Osteoblast (primary cell): Measurements from ENCODE around the gene MAPKAPK2. TPM values are rescaled to one million over a fixed set of nuclear protein-coding genes. Genes with fewer than 3 reads are reported as not detected.
A peak's percentile ranks its signal among the peaks of the same experiment; 100 is the strongest.

Experiments
- DNase-seq: peaks from one replicate; pipeline ENCODE4 v3.0.0; 2011; ENCODE audit warnings: low spot score, mixed read lengths; ENCODE audit not compliant: insufficient read length; ENCODE audit errors: missing footprints
- H2AFZ ChIP-seq: 2 replicates; pipeline ENCODE4 v1.6.0; 2011; ENCODE audit warnings: mild to moderate bottlenecking, low read length
- H3K27ac ChIP-seq: 2 replicates; pipeline ENCODE4 v1.5.1; 2011; ENCODE audit warnings: mild to moderate bottlenecking, low read depth, low read length, moderate library complexity
- H3K27me3 ChIP-seq: 2 replicates; pipeline ENCODE4 v1.6.0; 2012; ENCODE audit warnings: mild to moderate bottlenecking, control low read depth, inconsistent platforms, low read length, moderate library complexity; ENCODE audit not compliant: insufficient read depth
- H3K36me3 ChIP-seq: 2 replicates; pipeline ENCODE4 v1.5.1; 2011; ENCODE audit warnings: mild to moderate bottlenecking, low read length, control low read depth, moderate library complexity; ENCODE audit not compliant: insufficient read depth
- H3K4me1 ChIP-seq: 2 replicates; pipeline ENCODE4 v1.5.1; 2011; ENCODE audit warnings: mild to moderate bottlenecking, low read length, control low read depth, moderate library complexity; ENCODE audit not compliant: insufficient read depth
- H3K4me2 ChIP-seq: 2 replicates; pipeline ENCODE4 v1.6.0; 2011; ENCODE audit warnings: mild to moderate bottlenecking, low read length; ENCODE audit not compliant: insufficient read depth
- H3K4me3 ChIP-seq: fragments of 200-600 bp; sonication (generic); 3 replicates; pipeline ENCODE4 v1.5.1; 2012; ENCODE audit warnings: mild to moderate bottlenecking, low read length, inconsistent platforms; ENCODE audit not compliant: insufficient read depth
- H3K79me2 ChIP-seq: 2 replicates; pipeline ENCODE4 v1.6.0; 2012; ENCODE audit warnings: mild to moderate bottlenecking, low read length, control low read depth, inconsistent platforms; ENCODE audit not compliant: insufficient read depth
- H3K9me3 ChIP-seq: 2 replicates; pipeline ENCODE4 v1.5.1; 2011; ENCODE audit warnings: low read depth, low read length, control low read depth
- H4K20me1 ChIP-seq: 2 replicates; pipeline ENCODE4 v1.6.0; 2012; ENCODE audit warnings: mild to moderate bottlenecking, low read length, control low read depth; ENCODE audit not compliant: insufficient read depth
- total RNA-seq: library from RNA; depleted of rRNA; stranded (reverse); fragments of >200 nt; gene quantifications from 2 replicates; pipeline ENCODE4 v1.2.3, GENCODE V29; 2012
- TF ChIP-seq, protein P1 (sequence below): IDR thresholded peaks from 2 replicates; pipeline ENCODE4 v1.5.1; 2011; ENCODE audit warnings: mild to moderate bottlenecking, low read depth, low read length, moderate library complexity; ENCODE audit errors: extremely low read depth

Gene MAPKAPK2
- total RNA-seq, 1 donor = 38.0 TPM

DNA sequence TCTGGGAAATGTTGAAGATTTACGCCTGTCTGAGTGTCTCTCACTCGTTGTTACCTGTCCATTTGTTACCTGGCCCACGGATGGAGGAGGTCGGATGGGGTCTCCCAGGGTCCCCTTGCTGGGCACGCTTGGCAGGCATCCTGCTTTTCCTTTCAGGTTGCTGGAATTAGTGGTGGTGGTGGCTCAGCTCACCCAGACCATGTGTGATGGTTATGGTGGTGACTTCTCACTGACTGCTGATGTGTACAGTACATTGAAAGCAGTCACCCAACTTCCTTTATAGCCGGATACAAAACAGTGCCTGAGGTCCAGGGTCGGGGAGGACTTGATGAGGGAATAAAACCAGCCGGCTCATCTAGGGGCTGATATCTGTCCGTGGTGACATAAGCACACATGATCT, 19.5 kb downstream of the MAPKAPK2 start:
- H3K9me3 ChIP-seq = no peaks in the 10 kb centered on the region
- H2AFZ ChIP-seq = no peak overlapping the region
- H3K79me2 ChIP-seq = peaks cover 99% of the 10 kb centered on the region
- no peaks in the 10 kb centered on the region for H3K36me3 ChIP-seq
- no peak for DNase-seq
- H3K27ac ChIP-seq = peak overlapping the region; percentile 96
- H3K4me1 ChIP-seq = peaks cover 56% of the 10 kb centered on the region
- no peak overlapping the region for H3K4me3 ChIP-seq
- no peaks in the 10 kb centered on the region for H3K27me3 ChIP-seq
- H3K4me2 ChIP-seq = no peak overlapping the region
- TF ChIP-seq, protein P1, sequence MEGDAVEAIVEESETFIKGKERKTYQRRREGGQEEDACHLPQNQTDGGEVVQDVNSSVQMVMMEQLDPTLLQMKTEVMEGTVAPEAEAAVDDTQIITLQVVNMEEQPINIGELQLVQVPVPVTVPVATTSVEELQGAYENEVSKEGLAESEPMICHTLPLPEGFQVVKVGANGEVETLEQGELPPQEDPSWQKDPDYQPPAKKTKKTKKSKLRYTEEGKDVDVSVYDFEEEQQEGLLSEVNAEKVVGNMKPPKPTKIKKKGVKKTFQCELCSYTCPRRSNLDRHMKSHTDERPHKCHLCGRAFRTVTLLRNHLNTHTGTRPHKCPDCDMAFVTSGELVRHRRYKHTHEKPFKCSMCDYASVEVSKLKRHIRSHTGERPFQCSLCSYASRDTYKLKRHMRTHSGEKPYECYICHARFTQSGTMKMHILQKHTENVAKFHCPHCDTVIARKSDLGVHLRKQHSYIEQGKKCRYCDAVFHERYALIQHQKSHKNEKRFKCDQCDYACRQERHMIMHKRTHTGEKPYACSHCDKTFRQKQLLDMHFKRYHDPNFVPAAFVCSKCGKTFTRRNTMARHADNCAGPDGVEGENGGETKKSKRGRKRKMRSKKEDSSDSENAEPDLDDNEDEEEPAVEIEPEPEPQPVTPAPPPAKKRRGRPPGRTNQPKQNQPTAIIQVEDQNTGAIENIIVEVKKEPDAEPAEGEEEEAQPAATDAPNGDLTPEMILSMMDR = no peak
- peaks cover 85% of the 10 kb centered on the region for H4K20me1 ChIP-seq

DNA sequence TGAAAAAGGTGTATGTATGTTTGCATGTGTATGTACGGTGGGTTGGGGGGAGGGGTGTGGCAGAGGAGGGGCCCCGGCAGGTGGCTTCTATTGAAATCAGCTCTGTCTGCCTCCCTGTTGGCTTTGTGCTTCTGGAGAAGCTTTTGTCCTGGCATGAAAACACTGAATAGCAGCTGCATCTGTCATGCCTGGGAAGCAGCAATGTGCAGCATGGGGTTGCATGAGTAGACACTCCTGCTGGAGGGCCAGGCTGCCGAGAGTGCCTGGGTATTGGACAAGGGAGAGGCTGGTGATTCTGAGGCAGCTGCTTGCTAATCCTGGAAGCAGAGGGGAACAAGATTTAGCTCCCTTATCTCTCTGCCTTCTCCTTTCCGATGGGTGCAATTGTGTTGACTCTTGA, 20.5 kb downstream of the MAPKAPK2 start:
- Histone ChIP-seq H2AFZ (no peak overlapping the region), H3K36me3 (no peaks in the 10 kb centered on the region), H3K4me1 (peaks cover 57% of the 10 kb centered on the region), H3K79me2 (peaks cover 99% of the 10 kb centered on the region), H3K4me2 (peak overlapping the region; percentile 59), H3K4me3 (no peak overlapping the region), H3K9me3 (no peaks in the 10 kb centered on the region), H3K27ac (peak overlapping the region; percentile 96), H3K27me3 (no peaks in the 10 kb centered on the region), H4K20me1 (peaks cover 85% of the 10 kb centered on the region)
- peak; percentile 86 for DNase-seq
- TF ChIP-seq, protein P1 = no peak

DNA sequence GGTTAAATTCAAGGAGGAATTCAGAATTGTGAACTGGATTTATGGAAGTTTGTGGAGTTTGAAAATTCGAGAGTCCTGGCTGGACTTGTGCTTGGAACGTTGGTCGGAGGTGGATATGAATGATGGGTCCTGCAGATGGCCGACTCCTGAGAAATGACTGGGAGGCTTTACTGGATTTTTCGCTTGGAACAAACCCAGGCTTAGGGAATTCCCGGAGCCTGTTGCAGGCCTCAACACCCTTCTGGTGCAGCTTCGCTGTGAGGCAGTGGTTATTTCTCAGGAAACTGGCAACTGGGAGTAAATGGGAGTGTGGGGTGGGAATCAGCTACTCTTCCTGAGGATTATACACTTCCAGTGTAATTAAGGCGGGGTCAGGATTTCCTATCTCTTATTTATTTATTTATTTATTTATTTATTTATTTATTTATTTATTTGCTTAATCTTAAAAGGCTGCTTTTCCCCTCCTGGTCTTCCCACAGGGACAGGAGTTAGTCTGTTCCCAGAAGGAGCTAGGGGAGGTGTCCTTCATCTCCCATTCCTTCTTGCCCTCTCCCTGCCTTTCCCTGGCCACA, 21.1 kb downstream of the MAPKAPK2 start:
- H2AFZ ChIP-seq = no peak overlapping the region
- TF ChIP-seq, protein P1 = no peak
- no peaks in the 10 kb centered on the region for H3K36me3 ChIP-seq
- no peak for DNase-seq
- no peaks in the 10 kb centered on the region for H3K9me3 ChIP-seq
- peaks cover 99% of the 10 kb centered on the region for H3K79me2 ChIP-seq
- H4K20me1 ChIP-seq = peaks cover 84% of the 10 kb centered on the region
- H3K4me1 ChIP-seq = peaks cover 60% of the 10 kb centered on the region
- H3K27me3 ChIP-seq = no peaks in the 10 kb centered on the region
- peak overlapping the region; percentile 70 for H3K4me2 ChIP-seq
- H3K4me3 ChIP-seq = peak overlapping the region; percentile 38
- H3K27ac ChIP-seq = peak overlapping the region; percentile 96

DNA sequence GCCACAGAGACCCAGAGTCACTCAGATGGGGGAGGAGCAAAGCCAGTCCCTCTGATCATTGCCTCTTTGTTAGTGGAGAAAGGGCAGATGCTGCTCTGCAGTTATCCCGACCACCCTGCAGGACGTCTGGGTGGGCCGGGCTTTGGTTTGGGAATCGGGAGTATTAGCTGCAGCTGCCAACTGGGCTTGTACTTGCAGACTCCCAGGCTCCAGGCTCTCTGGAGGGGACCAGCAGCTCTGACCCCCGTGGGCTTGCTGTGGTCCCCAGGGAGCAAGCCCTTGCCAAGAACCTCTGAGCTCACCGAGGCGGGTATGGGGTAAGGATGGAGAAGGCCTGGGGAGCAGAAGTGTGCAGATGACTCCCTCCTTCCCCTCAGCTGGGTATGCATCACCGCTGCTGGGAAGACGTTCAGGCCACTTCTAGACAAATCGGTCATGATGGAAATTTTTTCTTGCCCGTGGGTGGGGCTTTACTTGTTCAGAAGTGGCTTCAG, 21.6 kb downstream of the MAPKAPK2 start:
- peak overlapping the region; percentile 70 for H3K4me2 ChIP-seq
- no peaks in the 10 kb centered on the region for H3K27me3 ChIP-seq
- no peak overlapping the region for H2AFZ ChIP-seq
- TF ChIP-seq, protein P1 = no peak
- peaks cover 99% of the 10 kb centered on the region for H3K79me2 ChIP-seq
- peaks cover 60% of the 10 kb centered on the region for H3K4me1 ChIP-seq
- peaks cover 79% of the 10 kb centered on the region for H4K20me1 ChIP-seq
- H3K9me3 ChIP-seq = no peaks in the 10 kb centered on the region
- H3K4me3 ChIP-seq = peak overlapping the region; percentile 38
- H3K36me3 ChIP-seq = no peaks in the 10 kb centered on the region
- peak; percentile 93 for DNase-seq
- H3K27ac ChIP-seq = peak overlapping the region; percentile 96
